Stimulated activated CD8-positive, alpha-beta memory T cell treated with anti-CD3 and anti-CD28 coated beads, Interleukin-12 subunit alpha, Interleukin-12 subunit beta, amount 100 ng/mL, for 24 hours (primary cell): ENCODE data around the gene ZNF202.
"Not testable (repeated sequence)": the region's sequence is repeated elsewhere in the genome, so short reads cannot be mapped to it uniquely, and the experiment has no call there.

Experiments used
- DNase-seq: peaks from one replicate; pipeline ENCODE4 v3.0.0-alpha.2; 2020; ENCODE audit errors: extremely low read depth

Gene ZNF202

GRCh38 chr11:123741159-123742030 is at the start of gene ZNF202:
Gene ZNF202 (minus strand): TSS chr11:123741660. CDS start chr11:123730888, 10,772 bp downstream.
- DNase-seq = peak; percentile 79

GRCh38 chr11:123783536-123783935 is 42.1 kb upstream of the ZNF202 start:
- no peak for DNase-seq

GRCh38 chr11:123778511-123778910 is 37.1 kb upstream of the ZNF202 start:
- DNase-seq = no peak

GRCh38 chr11:123775715-123776549 is 34.5 kb upstream of the ZNF202 start:
- DNase-seq = no peak

GRCh38 chr11:123775289-123775688 is 33.8 kb upstream of the ZNF202 start:
- DNase-seq = no peak

- DNase-seq = no peak
These were observed 32.5 kb upstream of the ZNF202 start for GRCh38 chr11:123773959-123774358.

GRCh38 chr11:123773026-123773425 is 31.6 kb upstream of the ZNF202 start:
- DNase-seq = no peak

GRCh38 chr11:123771664-123772063 is 30.2 kb upstream of the ZNF202 start:
- DNase-seq = no peak

GRCh38 chr11:123770712-123771111 is 29.3 kb upstream of the ZNF202 start:
- no peak for DNase-seq

GRCh38 chr11:123765601-123766000 is 24.1 kb upstream of the ZNF202 start:
- no peak for DNase-seq

- no peak for DNase-seq
These were observed 21.0 kb upstream of the ZNF202 start for GRCh38 chr11:123762422-123762821.

- no peak for DNase-seq
These were observed 19.4 kb upstream of the ZNF202 start for GRCh38 chr11:123760894-123761293.

- no peak for DNase-seq
These were observed 16.5 kb upstream of the ZNF202 start for GRCh38 chr11:123757976-123758375.

GRCh38 chr11:123755813-123756212 is 14.4 kb upstream of the ZNF202 start:
- no peak for DNase-seq

GRCh38 chr11:123755344-123755743 is 13.9 kb upstream of the ZNF202 start:
- DNase-seq = no peak

GRCh38 chr11:123754101-123754568 is 12.7 kb upstream of the ZNF202 start, which contains the start of gene OR6X1:
Gene OR6X1 (minus strand): TSS chr11:123754518. CDS start chr11:123754518, 0 bp downstream.
- no peak for DNase-seq

GRCh38 chr11:123753110-123753509 is 11.7 kb upstream of the ZNF202 start:
- no peak for DNase-seq

- DNase-seq = no peak
These were observed 10.3 kb upstream of the ZNF202 start for GRCh38 chr11:123751781-123752180.

- DNase-seq = not testable (repeated sequence)
These were observed 6.9 kb upstream of the ZNF202 start for GRCh38 chr11:123748349-123748748.

GRCh38 chr11:123745764-123746451 is 4.4 kb upstream of the ZNF202 start:
- DNase-seq = no peak

GRCh38 chr11:123742724-123743120 is 1.3 kb upstream of the ZNF202 start:
- DNase-seq = no peak
